ENCODE measurements around the gene CASTOR1.

Gene CASTOR1

GRCh38 chr22:30266445-30267381 is 22.6 kb downstream of the CASTOR1 start, which contains the start of gene OSM:
Gene OSM (minus strand): TSS chr22:30266851. CDS start chr22:30266799, 52 bp downstream.
- peak in 2 of 3 donors; percentile 39 to 42 for DNase-seq (ENCODE audit: low read depth in 3 of 3, low spot score in 1 of 3)

GRCh38 chr22:30265823-30266444 is 23.4 kb downstream of the CASTOR1 start:
- peak; percentile 42 to 72 (median 57) for DNase-seq (ENCODE audit: low read depth in 3 of 3, low spot score in 1 of 3)

GRCh38 chr22:30265131-30265720 is 24.1 kb downstream of the CASTOR1 start:
- no peak for DNase-seq (ENCODE audit: low read depth in 3 of 3, low spot score in 1 of 3)

GRCh38 chr22:30263883-30264282 is 25.4 kb downstream of the CASTOR1 start:
- no peak for DNase-seq (ENCODE audit: low read depth in 3 of 3, low spot score in 1 of 3)

GRCh38 chr22:30262917-30263741 is 26.2 kb downstream of the CASTOR1 start:
- peak; percentile 42 to 78 (median 62) for DNase-seq (ENCODE audit: low read depth in 3 of 3, low spot score in 1 of 3)

- no peak for DNase-seq (ENCODE audit: low read depth in 3 of 3, low spot score in 1 of 3)
Measured at GRCh38 chr22:30262112-30262511, 27.2 kb downstream of the CASTOR1 start.

GRCh38 chr22:30261134-30261533 is 28.2 kb downstream of the CASTOR1 start:
- DNase-seq (ENCODE audit: low read depth in 3 of 3, low spot score in 1 of 3): no peak

- no peak for DNase-seq (ENCODE audit: low read depth in 3 of 3, low spot score in 1 of 3)
Measured at GRCh38 chr22:30260682-30261081, 28.6 kb downstream of the CASTOR1 start.

- DNase-seq (ENCODE audit: low read depth in 3 of 3, low spot score in 1 of 3): no peak
Measured at GRCh38 chr22:30260276-30260675, 29.0 kb downstream of the CASTOR1 start.

GRCh38 chr22:30254314-30254713 is 35.0 kb downstream of the CASTOR1 start:
- no peak for DNase-seq (ENCODE audit: low read depth in 3 of 3, low spot score in 1 of 3)

GRCh38 chr22:30253205-30253852 is 36.0 kb downstream of the CASTOR1 start:
- no peak for DNase-seq (ENCODE audit: low read depth in 3 of 3, low spot score in 1 of 3)

GRCh38 chr22:30252411-30253204 is 36.7 kb downstream of the CASTOR1 start:
- DNase-seq (ENCODE audit: low read depth in 3 of 3, low spot score in 1 of 3): no peak

GRCh38 chr22:30251711-30252110 is 37.6 kb downstream of the CASTOR1 start:
- no peak for DNase-seq (ENCODE audit: low read depth in 3 of 3, low spot score in 1 of 3)

- DNase-seq (ENCODE audit: low read depth in 3 of 3, low spot score in 1 of 3): no peak
Measured at GRCh38 chr22:30250661-30251267, 38.5 kb downstream of the CASTOR1 start.

GRCh38 chr22:30250039-30250565 is 39.2 kb downstream of the CASTOR1 start:
- DNase-seq (ENCODE audit: low read depth in 3 of 3, low spot score in 1 of 3): no peak

- no peak for DNase-seq (ENCODE audit: low read depth in 3 of 3, low spot score in 1 of 3)
Measured at GRCh38 chr22:30249049-30250038, 40.0 kb downstream of the CASTOR1 start.

GRCh38 chr22:30248484-30248883 is 40.8 kb downstream of the CASTOR1 start:
- no peak for DNase-seq (ENCODE audit: low read depth in 3 of 3, low spot score in 1 of 3)

- DNase-seq (ENCODE audit: low read depth in 3 of 3, low spot score in 1 of 3): no peak
Measured at GRCh38 chr22:30247974-30248373, 41.3 kb downstream of the CASTOR1 start.
